GM23338 (cell line): ENCODE measurements around the gene CALR3. TPM values are rescaled to one million over a fixed set of nuclear protein-coding genes. Genes with fewer than 3 reads are reported as not detected.

Experiments used
- ATAC-seq: fragments of 200-7000 bp; cut with Tn5 transposase; 3 replicates; pipeline ENCODE4 v1.9.1; 2020
- DNase-seq: peaks from one replicate; pipeline ENCODE4 v3.0.0-alpha.2; 2015; ENCODE audit warnings: low spot score
- H2AFZ ChIP-seq: fragments of 200-600 bp; sonication (generic); 2 replicates; pipeline ENCODE4 v1.8.0; 2016; ENCODE audit warnings: antibody characterized with exemption, mild to moderate bottlenecking, moderate library complexity
- H3F3A ChIP-seq: fragments of 200-600 bp; sonication (generic); replicated peaks from 2 replicates; pipeline ENCODE4 v1.8.0; 2017; ENCODE audit warnings: antibody characterized with exemption, mixed run types, low read depth
- H3K27ac ChIP-seq: fragments of 200-600 bp; sonication (generic); 2 replicates; pipeline ENCODE4 v1.6.1; 2016; ENCODE audit warnings: low read depth
- H3K27me3 ChIP-seq: fragments of 200-600 bp; sonication (generic); 2 replicates; pipeline ENCODE4 v1.8.0; 2016; ENCODE audit warnings: mild to moderate bottlenecking, mixed run types, moderate library complexity; ENCODE audit not compliant: insufficient read depth
- H3K36me3 ChIP-seq: fragments of 200-600 bp; sonication (generic); 2 replicates; pipeline ENCODE4 v1.8.0; 2016; ENCODE audit warnings: mild to moderate bottlenecking; ENCODE audit not compliant: insufficient read depth
- H3K4me1 ChIP-seq: fragments of 200-600 bp; sonication (generic); 2 replicates; pipeline ENCODE4 v1.8.0; 2016; ENCODE audit warnings: mild to moderate bottlenecking, moderate library complexity; ENCODE audit not compliant: insufficient read depth
- H3K4me2 ChIP-seq: fragments of 200-600 bp; sonication (generic); 2 replicates; pipeline ENCODE4 v1.7.1; 2017; ENCODE audit warnings: mixed run types
- H3K4me3 ChIP-seq: fragments of 200-600 bp; sonication (generic); 2 replicates; pipeline ENCODE4 v1.6.1; 2016; ENCODE audit warnings: mixed run types
- H3K79me2 ChIP-seq: fragments of 200-600 bp; sonication (generic); replicated peaks from 2 replicates; pipeline ENCODE4 v1.8.0; 2017; ENCODE audit warnings: mild to moderate bottlenecking; ENCODE audit not compliant: insufficient read depth
- H3K9me2 ChIP-seq: fragments of 200-600 bp; sonication (generic); 2 replicates; pipeline ENCODE4 v1.8.0; 2017; ENCODE audit not compliant: insufficient read depth
- H4K20me1 ChIP-seq: fragments of 200-600 bp; sonication (generic); replicated peaks from 2 replicates; pipeline ENCODE4 v1.8.0; 2017; ENCODE audit warnings: mild to moderate bottlenecking; ENCODE audit not compliant: insufficient read depth
- H3K27ac Mint-ChIP-seq: 2 replicates; pipeline ENCODE4 v1.8.0; 2020; ENCODE audit warnings: inconsistent platforms, mild to moderate bottlenecking, moderate library complexity, mixed read lengths
- H3K27me3 Mint-ChIP-seq: 3 replicates; pipeline ENCODE4 v1.8.0; 2022; ENCODE audit warnings: low read depth, mild to moderate bottlenecking, moderate library complexity, mixed read lengths, inconsistent platforms; ENCODE audit not compliant: insufficient read depth, poor library complexity
- H3K36me3 Mint-ChIP-seq: 3 replicates; pipeline ENCODE4 v1.8.0; 2021; ENCODE audit warnings: low read depth, mild to moderate bottlenecking, inconsistent platforms, moderate library complexity, mixed read lengths
- H3K4me1 Mint-ChIP-seq: 3 replicates; pipeline ENCODE4 v1.8.0; 2020; ENCODE audit warnings: mild to moderate bottlenecking, inconsistent platforms, mixed read lengths
- H3K4me3 Mint-ChIP-seq: 3 replicates; pipeline ENCODE4 v1.8.0; 2021; ENCODE audit warnings: moderate library complexity, mild to moderate bottlenecking, inconsistent platforms, mixed read lengths
- H3K9me3 Mint-ChIP-seq: 3 replicates; pipeline ENCODE4 v1.8.0; 2020; ENCODE audit warnings: moderate library complexity, mild to moderate bottlenecking, inconsistent platforms, mixed read lengths
- EZH2 ChIP-seq: fragments of 200-600 bp; sonication (generic); IDR thresholded peaks from one replicate; pipeline ENCODE4 v1.8.0; 2017; ENCODE audit warnings: antibody characterized with exemption, mild to moderate bottlenecking, low read depth; ENCODE audit not compliant: unreplicated experiment
- polyA plus RNA-seq: library from polyadenylated mRNA; unstranded; fragments of >200 nt; fragmentation: Nextera tagmentation; extraction: Ambion mirVana; gene quantifications from 2 replicates; pipeline ENCODE4 v1.2.1, GENCODE V29; 2016
- total RNA-seq: library from RNA; depleted of rRNA; stranded (reverse); fragments of >200 nt; shearing (Covaris generic); gene quantifications from 2 replicates; pipeline ENCODE4 v1.2.3, GENCODE V29; 2014
- TF ChIP-seq, protein P1 (sequence below): fragments of 250-450 bp; sonication (Bioruptor Pico); IDR thresholded peaks from 2 replicates; pipeline ENCODE4 v1.5.0; 2020; ENCODE audit warnings: mild to moderate bottlenecking, moderate library complexity

Gene CALR3
- total and polyA plus RNA-seq, 2 experiments from 2014 or later: 0.42 to 0.66 TPM

DNA sequence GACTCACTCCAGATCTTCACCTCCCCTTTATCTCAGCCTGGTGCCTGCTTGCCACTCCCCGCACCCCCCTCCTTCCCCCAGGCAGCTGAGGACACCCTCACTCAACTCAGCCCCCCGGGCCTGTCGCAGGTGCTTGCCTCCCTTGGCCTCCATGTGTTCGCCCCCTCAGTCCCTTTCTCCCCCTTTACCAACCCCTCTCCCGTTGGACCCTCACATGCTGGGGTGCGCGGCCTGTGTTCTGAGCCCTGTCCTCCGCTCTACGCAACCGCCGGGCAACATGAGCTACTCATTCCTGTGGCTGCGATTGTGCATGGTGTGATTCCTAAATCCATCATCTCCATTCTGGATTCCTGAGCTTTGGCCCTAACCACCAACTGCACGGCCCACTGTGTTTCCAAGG is 41.1 kb upstream of the CALR3 start:
- TF ChIP-seq, protein P1, sequence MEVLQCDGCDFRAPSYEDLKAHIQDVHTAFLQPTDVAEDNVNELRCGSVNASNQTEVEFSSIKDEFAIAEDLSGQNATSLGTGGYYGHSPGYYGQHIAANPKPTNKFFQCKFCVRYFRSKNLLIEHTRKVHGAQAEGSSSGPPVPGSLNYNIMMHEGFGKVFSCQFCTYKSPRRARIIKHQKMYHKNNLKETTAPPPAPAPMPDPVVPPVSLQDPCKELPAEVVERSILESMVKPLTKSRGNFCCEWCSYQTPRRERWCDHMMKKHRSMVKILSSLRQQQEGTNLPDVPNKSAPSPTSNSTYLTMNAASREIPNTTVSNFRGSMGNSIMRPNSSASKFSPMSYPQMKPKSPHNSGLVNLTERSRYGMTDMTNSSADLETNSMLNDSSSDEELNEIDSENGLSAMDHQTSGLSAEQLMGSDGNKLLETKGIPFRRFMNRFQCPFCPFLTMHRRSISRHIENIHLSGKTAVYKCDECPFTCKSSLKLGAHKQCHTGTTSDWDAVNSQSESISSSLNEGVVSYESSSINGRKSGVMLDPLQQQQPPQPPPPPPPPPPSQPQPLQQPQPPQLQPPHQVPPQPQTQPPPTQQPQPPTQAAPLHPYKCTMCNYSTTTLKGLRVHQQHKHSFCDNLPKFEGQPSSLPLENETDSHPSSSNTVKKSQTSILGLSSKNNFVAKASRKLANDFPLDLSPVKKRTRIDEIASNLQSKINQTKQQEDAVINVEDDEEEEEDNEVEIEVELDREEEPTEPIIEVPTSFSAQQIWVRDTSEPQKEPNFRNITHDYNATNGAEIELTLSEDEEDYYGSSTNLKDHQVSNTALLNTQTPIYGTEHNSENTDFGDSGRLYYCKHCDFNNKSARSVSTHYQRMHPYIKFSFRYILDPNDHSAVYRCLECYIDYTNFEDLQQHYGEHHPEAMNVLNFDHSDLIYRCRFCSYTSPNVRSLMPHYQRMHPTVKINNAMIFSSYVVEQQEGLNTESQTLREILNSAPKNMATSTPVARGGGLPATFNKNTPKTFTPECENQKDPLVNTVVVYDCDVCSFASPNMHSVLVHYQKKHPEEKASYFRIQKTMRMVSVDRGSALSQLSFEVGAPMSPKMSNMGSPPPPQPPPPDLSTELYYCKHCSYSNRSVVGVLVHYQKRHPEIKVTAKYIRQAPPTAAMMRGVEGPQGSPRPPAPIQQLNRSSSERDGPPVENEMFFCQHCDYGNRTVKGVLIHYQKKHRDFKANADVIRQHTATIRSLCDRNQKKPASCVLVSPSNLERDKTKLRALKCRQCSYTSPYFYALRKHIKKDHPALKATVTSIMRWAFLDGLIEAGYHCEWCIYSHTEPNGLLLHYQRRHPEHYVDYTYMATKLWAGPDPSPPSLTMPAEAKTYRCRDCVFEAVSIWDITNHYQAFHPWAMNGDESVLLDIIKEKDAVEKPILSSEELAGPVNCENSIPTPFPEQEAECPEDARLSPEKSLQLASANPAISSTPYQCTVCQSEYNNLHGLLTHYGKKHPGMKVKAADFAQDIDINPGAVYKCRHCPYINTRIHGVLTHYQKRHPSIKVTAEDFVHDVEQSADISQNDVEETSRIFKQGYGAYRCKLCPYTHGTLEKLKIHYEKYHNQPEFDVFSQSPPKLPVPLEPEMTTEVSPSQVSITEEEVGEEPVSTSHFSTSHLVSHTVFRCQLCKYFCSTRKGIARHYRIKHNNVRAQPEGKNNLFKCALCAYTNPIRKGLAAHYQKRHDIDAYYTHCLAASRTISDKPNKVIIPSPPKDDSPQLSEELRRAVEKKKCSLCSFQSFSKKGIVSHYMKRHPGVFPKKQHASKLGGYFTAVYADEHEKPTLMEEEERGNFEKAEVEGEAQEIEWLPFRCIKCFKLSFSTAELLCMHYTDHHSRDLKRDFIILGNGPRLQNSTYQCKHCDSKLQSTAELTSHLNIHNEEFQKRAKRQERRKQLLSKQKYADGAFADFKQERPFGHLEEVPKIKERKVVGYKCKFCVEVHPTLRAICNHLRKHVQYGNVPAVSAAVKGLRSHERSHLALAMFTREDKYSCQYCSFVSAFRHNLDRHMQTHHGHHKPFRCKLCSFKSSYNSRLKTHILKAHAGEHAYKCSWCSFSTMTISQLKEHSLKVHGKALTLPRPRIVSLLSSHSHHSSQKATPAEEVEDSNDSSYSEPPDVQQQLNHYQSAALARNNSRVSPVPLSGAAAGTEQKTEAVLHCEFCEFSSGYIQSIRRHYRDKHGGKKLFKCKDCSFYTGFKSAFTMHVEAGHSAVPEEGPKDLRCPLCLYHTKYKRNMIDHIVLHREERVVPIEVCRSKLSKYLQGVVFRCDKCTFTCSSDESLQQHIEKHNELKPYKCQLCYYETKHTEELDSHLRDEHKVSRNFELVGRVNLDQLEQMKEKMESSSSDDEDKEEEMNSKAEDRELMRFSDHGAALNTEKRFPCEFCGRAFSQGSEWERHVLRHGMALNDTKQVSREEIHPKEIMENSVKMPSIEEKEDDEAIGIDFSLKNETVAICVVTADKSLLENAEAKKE (CRISPR knock-in tag): no peak
- 0 out of 2 replicates have a peak, but pooled peaks cover 12% of the 10 kb centered on the region for H3F3A ChIP-seq
- H3K27me3 ChIP-seq: no peaks in the 10 kb centered on the region
- Mint-ChIP-seq H3K4me1 (peaks cover 10% of the 10 kb centered on the region; the same call in 2 of the 3 replicates), H3K27me3 (peaks cover 9% of the 10 kb centered on the region), H3K9me3 (no peaks in the 10 kb centered on the region), H3K4me3 (no peak overlapping the region), H3K36me3 (peaks cover 75% of the 10 kb centered on the region), H3K27ac (no peak overlapping the region)
- peaks cover 63% of the 10 kb centered on the region for H3K79me2 ChIP-seq
- peaks cover 6% of the 10 kb centered on the region for H3K4me1 ChIP-seq
- H2AFZ ChIP-seq: no peak overlapping the region
- ATAC-seq (no peak), DNase-seq (no peak)
- no peak overlapping the region for H3K4me3 ChIP-seq
- no peaks in the 10 kb centered on the region for H3K9me2 ChIP-seq
- no peak overlapping the region for H3K4me2 ChIP-seq
- peaks cover 49% of the 10 kb centered on the region for H4K20me1 ChIP-seq
- no peak overlapping the region for H3K27ac ChIP-seq
- peaks cover 25% of the 10 kb centered on the region; the same call in 1 of the 2 replicates for H3K36me3 ChIP-seq

DNA sequence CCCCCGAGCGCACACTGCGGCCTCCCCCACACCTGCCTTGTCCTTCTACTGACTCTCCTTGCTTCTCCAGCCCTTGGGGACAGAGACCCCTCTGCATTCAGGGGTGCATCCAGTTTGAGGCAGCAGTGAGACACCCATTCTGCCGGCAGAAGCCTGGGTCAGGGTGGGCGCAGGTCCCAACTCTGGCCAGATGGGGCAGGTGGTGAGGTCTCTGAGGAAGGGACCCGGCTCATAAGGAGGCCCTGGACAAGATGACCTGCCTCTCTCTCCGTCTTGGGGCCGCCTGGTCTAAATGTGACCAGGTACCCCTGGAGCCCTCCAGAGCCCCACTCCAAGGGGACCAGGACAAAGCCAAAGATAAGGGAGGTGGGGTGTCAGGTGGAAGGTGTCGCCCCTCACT is 40.2 kb upstream of the CALR3 start:
- no peaks in the 10 kb centered on the region for H3K9me3 Mint-ChIP-seq
- H4K20me1 ChIP-seq: peaks cover 43% of the 10 kb centered on the region
- H3K27me3 Mint-ChIP-seq: peaks cover 11% of the 10 kb centered on the region
- ATAC-seq (peak; percentile 54; the same call in 2 of the 3 replicates), DNase-seq (no peak)
- no peak for TF ChIP-seq EZH2
- peaks cover 3% of the 10 kb centered on the region for H3K4me1 ChIP-seq
- no peak overlapping the region for H2AFZ ChIP-seq
- peaks cover 54% of the 10 kb centered on the region for H3K79me2 ChIP-seq
- no peak overlapping the region for H3K27ac Mint-ChIP-seq
- H3K4me1 Mint-ChIP-seq: peaks cover 6% of the 10 kb centered on the region; the same call in 2 of the 3 replicates
- no peak overlapping the region for H3K4me3 Mint-ChIP-seq
- H3K4me2 ChIP-seq: no peak overlapping the region
- H3K36me3 Mint-ChIP-seq: peaks cover 80% of the 10 kb centered on the region
- H3K9me2 ChIP-seq: no peaks in the 10 kb centered on the region
- H3K36me3 ChIP-seq: peaks cover 28% of the 10 kb centered on the region; the same call in 1 of the 2 replicates
- H3F3A ChIP-seq: 0 out of 2 replicates have a peak, but pooled peaks cover 2% of the 10 kb centered on the region
- H3K27ac ChIP-seq: no peak overlapping the region
- no peaks in the 10 kb centered on the region for H3K27me3 ChIP-seq
- H3K4me3 ChIP-seq: no peak overlapping the region
